ES-I3 (cell line): Measurements from ENCODE around the gene RNF150.

ENCODE experiments used
- H3K36me3 ChIP-seq: 2 replicates; pipeline ENCODE4 v1.6.1; 2013; ENCODE audit warnings: mild to moderate bottlenecking, low read length, control low read depth, moderate library complexity; ENCODE audit not compliant: insufficient read depth
- H3K4me1 ChIP-seq: 2 replicates; pipeline ENCODE4 v1.6.1; 2013; ENCODE audit warnings: mild to moderate bottlenecking, control low read depth, low read length; ENCODE audit not compliant: insufficient read depth
- H3K9ac ChIP-seq: 2 replicates; pipeline ENCODE4 v1.6.1; 2013; ENCODE audit warnings: low read depth, mild to moderate bottlenecking, low read length, moderate library complexity
- H3K9me3 ChIP-seq: 2 replicates; pipeline ENCODE4 v1.6.1; 2013; ENCODE audit warnings: mild to moderate bottlenecking, low read length, moderate library complexity; ENCODE audit not compliant: control insufficient read depth, insufficient read depth

Gene RNF150

GRCh38 chr4:140901736-140902336 lies 231.4 kb downstream of the RNF150 start:
- H3K9ac ChIP-seq, result no peak overlapping the region
- no peaks in the 10 kb centered on the region for H3K36me3 ChIP-seq
- no peaks in the 10 kb centered on the region for H3K4me1 ChIP-seq
- H3K9me3 ChIP-seq, result no peaks in the 10 kb centered on the region

- H3K36me3 ChIP-seq, result no peaks in the 10 kb centered on the region
- no peaks in the 10 kb centered on the region for H3K9me3 ChIP-seq
- no peaks in the 10 kb centered on the region for H3K4me1 ChIP-seq
- no peak overlapping the region for H3K9ac ChIP-seq
Measured at GRCh38 chr4:140893939-140894338, 239.3 kb downstream of the RNF150 start.

- Histone ChIP-seq H3K4me1 (no peaks in the 10 kb centered on the region), H3K9me3 (no peaks in the 10 kb centered on the region), H3K36me3 (no peaks in the 10 kb centered on the region), H3K9ac (no peak overlapping the region)
Measured at GRCh38 chr4:140888054-140888453, 245.2 kb downstream of the RNF150 start.

GRCh38 chr4:140887467-140887866 lies 245.8 kb downstream of the RNF150 start:
- Histone ChIP-seq H3K4me1 (no peaks in the 10 kb centered on the region), H3K36me3 (no peaks in the 10 kb centered on the region), H3K9ac (no peak overlapping the region), H3K9me3 (no peaks in the 10 kb centered on the region)

GRCh38 chr4:140884431-140885058 lies 248.7 kb downstream of the RNF150 start:
- H3K9ac ChIP-seq, result no peak overlapping the region
- no peaks in the 10 kb centered on the region for H3K4me1 ChIP-seq
- H3K9me3 ChIP-seq, result no peaks in the 10 kb centered on the region
- H3K36me3 ChIP-seq, result no peaks in the 10 kb centered on the region

- no peak overlapping the region for H3K9ac ChIP-seq
Measured at GRCh38 chr4:140877781-140878180, 255.5 kb downstream of the RNF150 start.

GRCh38 chr4:140876615-140877364 lies 256.5 kb downstream of the RNF150 start:
- no peaks in the 10 kb centered on the region for H3K36me3 ChIP-seq
- H3K9me3 ChIP-seq, result no peaks in the 10 kb centered on the region; the same call in 1 of the 2 replicates

More at GRCh38 chr4:140877781-140878180, 255.5 kb downstream of the RNF150 start:
- no peaks in the 10 kb centered on the region for H3K36me3 ChIP-seq
- H3K9me3 ChIP-seq, result no peaks in the 10 kb centered on the region; the same call in 1 of the 2 replicates
- peaks cover 7% of the 10 kb centered on the region; the same call in 1 of the 2 replicates for H3K4me1 ChIP-seq

GRCh38 chr4:140875746-140876452 lies 257.4 kb downstream of the RNF150 start:
- Histone ChIP-seq H3K9ac (no peak overlapping the region), H3K4me1 (peaks cover 7% of the 10 kb centered on the region; the same call in 1 of the 2 replicates), H3K9me3 (no peaks in the 10 kb centered on the region; the same call in 1 of the 2 replicates), H3K36me3 (no peaks in the 10 kb centered on the region)

More at GRCh38 chr4:140876615-140877364, 256.5 kb downstream of the RNF150 start:
- no peak overlapping the region for H3K9ac ChIP-seq
- peaks cover 7% of the 10 kb centered on the region; the same call in 1 of the 2 replicates for H3K4me1 ChIP-seq

GRCh38 chr4:140874056-140874455 lies 259.2 kb downstream of the RNF150 start:
- no peak overlapping the region for H3K9ac ChIP-seq
- H3K4me1 ChIP-seq, result peaks cover 7% of the 10 kb centered on the region; the same call in 1 of the 2 replicates
- no peaks in the 10 kb centered on the region for H3K36me3 ChIP-seq
- no peaks in the 10 kb centered on the region; the same call in 1 of the 2 replicates for H3K9me3 ChIP-seq

- Histone ChIP-seq H3K9me3 (no peaks in the 10 kb centered on the region), H3K36me3 (no peaks in the 10 kb centered on the region), H3K4me1 (peaks cover 7% of the 10 kb centered on the region; the same call in 1 of the 2 replicates), H3K9ac (no peak overlapping the region)
Measured at GRCh38 chr4:140871368-140871767, 261.9 kb downstream of the RNF150 start.

- Histone ChIP-seq H3K4me1 (no peaks in the 10 kb centered on the region), H3K36me3 (no peaks in the 10 kb centered on the region), H3K9me3 (no peaks in the 10 kb centered on the region), H3K9ac (no peak overlapping the region)
Measured at GRCh38 chr4:140870427-140870826, 262.8 kb downstream of the RNF150 start.

- Histone ChIP-seq H3K9ac (no peak overlapping the region), H3K36me3 (no peaks in the 10 kb centered on the region), H3K4me1 (no peaks in the 10 kb centered on the region), H3K9me3 (no peaks in the 10 kb centered on the region)
Measured at GRCh38 chr4:140869446-140869845, 263.8 kb downstream of the RNF150 start.

GRCh38 chr4:140867356-140867755 lies 265.9 kb downstream of the RNF150 start:
- Histone ChIP-seq H3K9ac (no peak overlapping the region), H3K36me3 (no peaks in the 10 kb centered on the region), H3K4me1 (no peaks in the 10 kb centered on the region), H3K9me3 (no peaks in the 10 kb centered on the region)

GRCh38 chr4:140866492-140867005 lies 266.7 kb downstream of the RNF150 start:
- no peaks in the 10 kb centered on the region for H3K36me3 ChIP-seq
- no peak overlapping the region for H3K9ac ChIP-seq

More at GRCh38 chr4:140866492-140867005, 266.7 kb downstream of the RNF150 start:
- Histone ChIP-seq H3K4me1 (no peaks in the 10 kb centered on the region), H3K9me3 (no peaks in the 10 kb centered on the region)
